IgD-negative memory B cell (primary cell): ENCODE measurements around the gene COPS3. TPM values are rescaled to one million over a fixed set of nuclear protein-coding genes. Genes with fewer than 3 reads are reported as not detected.
A peak's percentile ranks its signal among the peaks of the same experiment; 100 is the strongest.
"Not testable (repeated sequence)": the region's sequence is repeated elsewhere in the genome, so short reads cannot be mapped to it uniquely, and the experiment has no call there.

Source experiments
- H3K27ac Mint-ChIP-seq, 3 donors: one replicate each; pipeline ENCODE4 v1.8.0; 2020 to 2022; ENCODE audit warnings: mild to moderate bottlenecking in 3 of 3, mixed read lengths in 3 of 3, moderate library complexity in 1 of 3
- H3K27me3 Mint-ChIP-seq: one replicate; pipeline ENCODE4 v1.8.0; 2021; ENCODE audit warnings: mixed read lengths
- H3K36me3 Mint-ChIP-seq: one replicate; pipeline ENCODE4 v1.8.0; 2020; ENCODE audit warnings: mild to moderate bottlenecking, mixed read lengths
- H3K4me1 Mint-ChIP-seq, 3 donors: one replicate each; pipeline ENCODE4 v1.8.0; 2020 to 2022; ENCODE audit warnings: mixed read lengths in 3 of 3, mild to moderate bottlenecking in 1 of 3
- H3K4me3 Mint-ChIP-seq, 4 donors: one replicate each; pipeline ENCODE4 v1.8.0; 2020 to 2022; ENCODE audit warnings: mild to moderate bottlenecking in 4 of 4, mixed read lengths in 4 of 4, moderate library complexity in 3 of 4
- H3K9me3 Mint-ChIP-seq, 3 donors: one replicate each; pipeline ENCODE4 v1.8.0; 2020 to 2021; ENCODE audit warnings: mixed read lengths in 3 of 3, mild to moderate bottlenecking in 1 of 3
- polyA plus RNA-seq: library from polyadenylated mRNA; unstranded; fragments of 300-500 nt; fragmentation: Illumina TruSeq; gene quantifications from one replicate; pipeline ENCODE4 v1.2.3, GENCODE V29; 2021

Gene COPS3
- polyA plus RNA-seq, 1 donor from 2014 or later, result 87.0 TPM

DNA sequence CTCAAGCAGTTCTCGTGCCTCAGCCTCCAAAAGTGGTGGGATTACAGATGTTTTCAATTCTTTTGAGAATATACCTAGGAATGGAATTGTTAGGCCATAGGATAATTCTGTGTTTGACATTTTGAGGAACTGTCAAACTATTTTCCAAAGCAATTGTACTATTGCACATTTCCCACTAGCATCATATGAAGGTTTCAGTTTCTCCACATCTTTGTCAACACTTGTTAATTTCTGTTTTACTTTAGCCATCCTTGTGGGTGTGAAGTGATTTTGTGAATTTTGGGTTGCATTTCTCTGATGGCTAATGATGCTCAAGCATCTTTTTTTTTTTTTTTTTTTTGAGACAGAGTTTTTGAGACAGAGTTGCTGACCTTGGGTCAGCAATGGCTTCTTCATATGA, 28.3 kb upstream of the COPS3 start:
- Mint-ChIP-seq H3K27ac (no peak overlapping the region), H3K4me1 (peaks cover 9 to 16% (median 11%) of the 10 kb centered on the region in 3 donors), H3K36me3 (peaks cover 2% of the 10 kb centered on the region), H3K27me3 (no peaks in the 10 kb centered on the region), H3K9me3 (no peaks in the 10 kb centered on the region), H3K4me3 (no peak overlapping the region)

- peak overlapping the region in 3 of 4 donors; percentile 62 to 94 (median 88) for H3K4me3 Mint-ChIP-seq
- peaks cover 16 to 19% (median 18%) of the 10 kb centered on the region in 3 donors for H3K4me1 Mint-ChIP-seq
- peaks cover 2% of the 10 kb centered on the region for H3K36me3 Mint-ChIP-seq
- H3K27ac Mint-ChIP-seq, result peak overlapping the region; percentile 0 to 67 (median 12)
- no peaks in the 10 kb centered on the region for H3K9me3 Mint-ChIP-seq
- no peaks in the 10 kb centered on the region for H3K27me3 Mint-ChIP-seq
Measured at GRCh38 chr17:17305281-17305801, 24.3 kb upstream of the COPS3 start.

GRCh38 chr17:17304521-17304985, 23.5 kb upstream of the COPS3 start:
- Mint-ChIP-seq H3K27ac (peak overlapping the region in 2 of 3 donors; percentile 65 to 92), H3K4me3 (peak overlapping the region; percentile 62 to 88 (median 81)), H3K4me1 (peaks cover 20 to 21% (median 21%) of the 10 kb centered on the region in 3 donors), H3K9me3 (no peaks in the 10 kb centered on the region), H3K27me3 (no peaks in the 10 kb centered on the region), H3K36me3 (no peaks in the 10 kb centered on the region)

DNA sequence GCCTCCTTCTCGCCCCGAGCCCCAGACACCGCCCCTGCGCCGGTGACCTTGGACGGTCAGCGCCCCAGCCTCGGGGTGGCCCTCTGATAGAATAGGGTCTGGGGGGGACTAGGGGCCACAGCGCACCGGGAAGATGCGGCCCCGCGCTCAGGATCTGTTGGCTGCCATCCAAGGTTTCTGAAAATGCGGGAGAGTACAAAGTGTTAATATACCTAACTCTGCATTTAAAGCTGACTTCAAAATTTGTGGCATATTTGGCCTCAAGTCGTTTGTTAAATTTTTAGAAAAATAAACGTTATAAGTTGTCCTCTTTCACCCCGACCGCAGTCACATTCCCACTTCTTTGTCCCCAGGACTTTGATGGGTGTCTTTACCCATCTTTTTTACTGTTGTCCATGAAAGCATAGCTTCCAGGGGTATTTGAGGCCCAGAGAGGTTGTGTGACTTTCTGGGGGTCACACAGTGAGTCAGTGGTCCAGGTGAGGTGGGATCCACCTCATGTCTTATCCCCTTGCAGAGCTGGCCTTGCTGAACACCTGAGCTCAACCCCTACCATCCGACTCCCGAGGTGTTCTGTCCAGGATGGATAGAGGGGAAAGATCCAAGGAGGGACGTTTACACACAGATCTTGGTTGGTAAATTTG, 22.9 kb upstream of the COPS3 start:
- no peaks in the 10 kb centered on the region for H3K27me3 Mint-ChIP-seq
- H3K36me3 Mint-ChIP-seq, result no peaks in the 10 kb centered on the region
- H3K9me3 Mint-ChIP-seq, result no peaks in the 10 kb centered on the region
- no peak overlapping the region for H3K27ac Mint-ChIP-seq
- peaks cover 20 to 21% (median 21%) of the 10 kb centered on the region in 3 donors for H3K4me1 Mint-ChIP-seq
- H3K4me3 Mint-ChIP-seq, result peak overlapping the region; percentile 62 to 88 (median 81)

- no peaks in the 10 kb centered on the region for H3K9me3 Mint-ChIP-seq
- peak within 1 kb of the TSS; percentile 79 to 91 (median 91) for H3K4me3 Mint-ChIP-seq
- H3K4me1 Mint-ChIP-seq, result peaks cover 22 to 24% (median 23%) of the 10 kb centered on the region in 3 donors
- peak within 1 kb of the TSS in 2 of 3 donors; percentile 57 to 66 for H3K27ac Mint-ChIP-seq
- H3K36me3 Mint-ChIP-seq, result no peaks in the 10 kb centered on the region
- no peaks in the 10 kb centered on the region for H3K27me3 Mint-ChIP-seq
Measured at GRCh38 chr17:17303010-17303846, 22.2 kb upstream of the COPS3 start, which contains the start of gene NT5M. Gene NT5M, plus strand, starts transcription at chr17:17303373. Its CDS starts 178 bp downstream, at chr17:17303551.

DNA sequence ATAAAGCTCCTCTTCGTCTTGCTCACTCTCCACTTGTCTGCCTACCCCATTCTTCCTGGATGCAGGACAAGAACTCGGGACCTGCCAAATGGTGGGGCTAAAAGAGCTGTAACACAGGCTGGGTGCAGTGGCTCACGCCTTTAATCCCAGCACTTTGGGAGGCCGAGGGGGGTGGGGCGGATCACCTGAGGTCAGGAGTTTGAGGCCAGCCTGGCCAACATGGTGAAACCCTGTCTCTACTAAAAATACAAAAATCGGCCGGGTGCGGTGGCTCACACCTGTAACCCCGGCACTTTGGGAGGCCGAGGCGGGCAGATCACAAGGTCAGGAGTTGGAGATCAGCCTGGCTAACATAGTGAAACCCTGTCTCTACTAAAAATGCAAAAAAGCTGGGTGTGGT, 20.6 kb upstream of the COPS3 start:
- not testable (repeated sequence) for H3K27me3 Mint-ChIP-seq, H3K9me3 Mint-ChIP-seq, H3K36me3 Mint-ChIP-seq, H3K27ac Mint-ChIP-seq
- peaks cover 23 to 26% (median 26%) of the 10 kb centered on the region in 3 donors for H3K4me1 Mint-ChIP-seq
- H3K4me3 Mint-ChIP-seq, result peak overlapping the region in 2 of 4 donors; percentile 87 to 88

GRCh38 chr17:17300624-17301568, 19.9 kb upstream of the COPS3 start:
- Mint-ChIP-seq H3K9me3 (no peaks in the 10 kb centered on the region), H3K27me3 (no peaks in the 10 kb centered on the region), H3K27ac (peak overlapping the region in 1 of 3 donors; percentile 56), H3K4me3 (peak overlapping the region; percentile 66 to 88 (median 79)), H3K36me3 (no peaks in the 10 kb centered on the region), H3K4me1 (peaks cover 22 to 26% (median 26%) of the 10 kb centered on the region in 3 donors)

DNA sequence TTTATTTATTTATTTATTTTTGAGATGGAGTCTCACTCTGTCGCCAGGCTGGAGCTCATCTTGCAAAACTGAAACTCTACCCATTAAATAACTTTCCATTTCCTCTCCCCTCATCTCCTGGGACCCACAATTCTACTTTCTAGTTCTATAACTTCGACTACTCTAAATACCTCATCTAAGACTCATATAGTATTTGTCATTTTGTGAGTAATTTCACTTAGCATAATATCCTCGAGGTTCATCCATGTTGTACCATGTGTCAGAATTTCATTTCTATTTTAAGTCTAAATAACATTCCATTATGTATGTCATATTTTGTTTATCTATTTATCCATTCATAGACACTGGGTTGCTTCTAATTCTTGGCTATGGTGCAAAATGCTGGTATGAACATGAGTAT, 17.1 kb upstream of the COPS3 start:
- peak overlapping the region in 1 of 3 donors; percentile 47 for H3K27ac Mint-ChIP-seq
- no peaks in the 10 kb centered on the region for H3K36me3 Mint-ChIP-seq
- H3K4me1 Mint-ChIP-seq, result peaks cover 11 to 14% (median 12%) of the 10 kb centered on the region in 3 donors
- H3K4me3 Mint-ChIP-seq, result no peak overlapping the region
- H3K9me3 Mint-ChIP-seq, result no peaks in the 10 kb centered on the region
- H3K27me3 Mint-ChIP-seq, result no peaks in the 10 kb centered on the region

- no peaks in the 10 kb centered on the region for H3K27me3 Mint-ChIP-seq
- no peak overlapping the region for H3K27ac Mint-ChIP-seq
- no peaks in the 10 kb centered on the region for H3K9me3 Mint-ChIP-seq
- H3K36me3 Mint-ChIP-seq, result no peaks in the 10 kb centered on the region
- no peak overlapping the region for H3K4me3 Mint-ChIP-seq
- peaks cover 7 to 11% (median 8%) of the 10 kb centered on the region in 3 donors for H3K4me1 Mint-ChIP-seq
Measured at GRCh38 chr17:17297217-17297616, 16.2 kb upstream of the COPS3 start.

- H3K36me3 Mint-ChIP-seq, result no peaks in the 10 kb centered on the region
- no peaks in the 10 kb centered on the region for H3K27me3 Mint-ChIP-seq
- peaks cover 6 to 8% (median 6%) of the 10 kb centered on the region in 3 donors for H3K4me1 Mint-ChIP-seq
- no peaks in the 10 kb centered on the region for H3K9me3 Mint-ChIP-seq
- H3K4me3 Mint-ChIP-seq, result peak overlapping the region in 1 of 4 donors; percentile 20
- no peak overlapping the region for H3K27ac Mint-ChIP-seq
Measured at GRCh38 chr17:17295141-17295540, 14.1 kb upstream of the COPS3 start.

GRCh38 chr17:17289701-17290100, 8.7 kb upstream of the COPS3 start:
- H3K9me3 Mint-ChIP-seq, result no peaks in the 10 kb centered on the region
- H3K27ac Mint-ChIP-seq, result no peak overlapping the region
- H3K27me3 Mint-ChIP-seq, result no peaks in the 10 kb centered on the region
- H3K4me3 Mint-ChIP-seq, result no peak overlapping the region
- no peaks in the 10 kb centered on the region for H3K36me3 Mint-ChIP-seq
- peaks cover 0 to 3% (median 0%) of the 10 kb centered on the region in 3 donors for H3K4me1 Mint-ChIP-seq

- Mint-ChIP-seq H3K27ac (no peak overlapping the region), H3K27me3 (no peaks in the 10 kb centered on the region), H3K36me3 (no peaks in the 10 kb centered on the region), H3K4me1 (peaks cover 0 to 3% (median 0%) of the 10 kb centered on the region in 3 donors), H3K9me3 (no peaks in the 10 kb centered on the region), H3K4me3 (no peak overlapping the region)
Measured at GRCh38 chr17:17289086-17289485, 8.0 kb upstream of the COPS3 start.

DNA sequence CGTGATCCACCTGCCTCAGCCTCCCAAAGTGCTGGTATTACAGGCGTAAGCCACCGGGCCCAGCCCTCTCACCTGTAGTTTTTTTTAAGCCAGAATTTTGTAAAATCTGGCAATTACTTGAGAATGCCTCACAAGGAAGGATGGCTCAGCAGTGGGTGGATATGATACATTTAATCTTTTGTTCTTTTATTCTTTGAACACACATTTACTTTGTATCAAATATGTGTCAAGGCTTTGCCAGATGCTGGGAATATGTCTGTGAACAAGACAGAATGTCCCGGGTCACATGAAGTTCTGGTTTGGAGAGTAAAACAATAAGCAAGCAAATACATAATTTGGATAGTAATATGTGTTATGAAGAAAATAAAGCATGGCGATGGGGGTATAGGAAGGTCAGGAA, 4.9 kb upstream of the COPS3 start:
- H3K27me3 Mint-ChIP-seq, result no peaks in the 10 kb centered on the region
- no peak overlapping the region for H3K27ac Mint-ChIP-seq
- no peaks in the 10 kb centered on the region for H3K36me3 Mint-ChIP-seq
- peaks cover 8 to 16% (median 10%) of the 10 kb centered on the region in 3 donors for H3K4me1 Mint-ChIP-seq
- no peak overlapping the region for H3K4me3 Mint-ChIP-seq
- no peaks in the 10 kb centered on the region for H3K9me3 Mint-ChIP-seq

- Mint-ChIP-seq H3K27ac (peak overlapping the region in 1 of 3 donors; percentile 97), H3K4me1 (peaks cover 26 to 34% (median 28%) of the 10 kb centered on the region in 3 donors)
Measured at GRCh38 chr17:17279316-17279715, 1.7 kb downstream of the COPS3 start.

More at GRCh38 chr17:17279316-17279715, 1.7 kb downstream of the COPS3 start:
- H3K36me3 Mint-ChIP-seq, result no peaks in the 10 kb centered on the region
- H3K27me3 Mint-ChIP-seq, result no peaks in the 10 kb centered on the region
- H3K9me3 Mint-ChIP-seq, result no peaks in the 10 kb centered on the region
- H3K4me3 Mint-ChIP-seq, result peak overlapping the region; percentile 84 to 93 (median 89)
